Posterior cingulate gyrus (tissue), 11 donors: ENCODE data around the gene APOBEC3C.
"Not testable (repeated sequence)": the region's sequence is repeated elsewhere in the genome, so short reads cannot be mapped to it uniquely, and the experiment has no call there.

ENCODE experiments used
- DNase-seq, 10 donors: peaks; one replicate each; pipeline versions ENCODE4 v3.0.0 to v3.0.0-alpha.2; 2020 to 2021; ENCODE audit warnings: mixed read lengths in 3 of 10
- intact Hi-C: fragments of 100-400 bp; cut with DNase I; formaldehyde crosslinking; loops from one replicate; pipeline ENCODE4 v1.15.1; 2023

APOBEC3C gene

GRCh38 chr22:39016592-39016991 lies 2.5 kb downstream of the APOBEC3C start:
- intact Hi-C loops = no loop called here
- no peak for DNase-seq

DNA sequence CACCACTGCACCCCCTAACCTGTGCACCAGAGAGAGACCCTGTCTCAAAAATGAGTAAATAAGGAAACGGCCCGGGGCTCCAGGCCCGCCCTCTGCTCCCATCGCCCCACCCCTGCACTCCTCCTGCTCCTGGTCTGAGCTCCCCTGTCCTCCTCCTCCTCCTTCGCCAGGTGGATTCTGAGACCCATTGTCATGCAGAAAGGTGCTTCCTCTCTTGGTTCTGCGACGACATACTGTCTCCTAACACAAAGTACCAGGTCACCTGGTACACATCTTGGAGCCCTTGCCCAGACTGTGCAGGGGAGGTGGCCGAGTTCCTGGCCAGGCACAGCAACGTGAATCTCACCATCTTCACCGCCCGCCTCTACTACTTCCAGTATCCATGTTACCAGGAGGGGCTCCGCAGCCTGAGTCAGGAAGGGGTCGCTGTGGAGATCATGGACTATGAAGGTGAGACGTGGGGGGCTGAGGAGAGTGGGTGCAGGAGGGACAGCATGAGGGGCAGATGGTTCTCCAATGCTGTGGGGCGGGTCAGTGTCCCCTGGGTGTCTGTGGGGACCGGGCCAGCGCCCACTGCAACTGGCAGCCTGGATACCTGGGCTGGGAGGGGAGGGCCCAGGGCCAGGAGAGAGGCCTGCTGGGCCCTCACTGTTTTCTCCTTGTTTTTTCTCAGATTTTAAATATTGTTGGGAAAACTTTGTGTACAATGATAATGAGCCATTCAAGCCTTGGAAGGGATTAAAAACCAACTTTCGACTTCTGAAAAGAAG lies 3.7 kb downstream of the APOBEC3C start:
- DNase-seq = no peak
- intact Hi-C loops = no loop called here

DNA sequence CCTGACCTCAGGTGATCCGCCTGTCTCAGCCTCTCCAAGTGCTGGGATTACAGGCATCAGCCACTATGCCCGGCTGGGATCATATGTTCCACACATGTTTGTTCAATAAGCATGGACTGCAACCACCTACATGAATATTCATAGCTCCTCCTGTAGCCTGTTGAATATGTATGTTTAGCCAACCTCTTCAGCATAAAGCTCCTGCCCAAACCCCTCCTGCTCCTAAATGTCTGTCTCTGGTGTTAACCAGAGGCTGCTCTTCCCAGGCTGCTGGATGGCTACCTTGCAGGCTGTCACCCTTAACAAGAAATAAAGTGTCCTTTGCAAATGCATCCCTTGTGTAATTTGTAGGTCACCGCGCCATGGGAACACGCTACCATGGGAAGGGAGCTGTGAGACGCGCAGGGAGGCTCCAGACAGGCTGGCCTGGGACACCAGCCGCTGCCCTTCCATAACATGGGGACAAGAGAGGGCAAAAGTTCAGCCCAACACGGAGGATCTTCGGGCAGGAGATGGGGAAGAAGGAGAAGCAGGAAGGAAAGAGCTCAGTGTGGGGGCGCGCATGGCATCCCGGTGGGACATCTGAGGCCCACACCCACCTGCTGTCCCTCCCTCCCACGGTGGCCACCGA lies 6.1 kb downstream of the APOBEC3C start:
- intact Hi-C loops = not testable (repeated sequence)

GRCh38 chr22:39021552-39022250 lies 7.6 kb downstream of the APOBEC3C start:
- intact Hi-C loops = no loop called here
- no peak for DNase-seq

More for the DNA sequence above, 6.1 kb downstream of the APOBEC3C start:
- not testable (repeated sequence) for DNase-seq

DNA sequence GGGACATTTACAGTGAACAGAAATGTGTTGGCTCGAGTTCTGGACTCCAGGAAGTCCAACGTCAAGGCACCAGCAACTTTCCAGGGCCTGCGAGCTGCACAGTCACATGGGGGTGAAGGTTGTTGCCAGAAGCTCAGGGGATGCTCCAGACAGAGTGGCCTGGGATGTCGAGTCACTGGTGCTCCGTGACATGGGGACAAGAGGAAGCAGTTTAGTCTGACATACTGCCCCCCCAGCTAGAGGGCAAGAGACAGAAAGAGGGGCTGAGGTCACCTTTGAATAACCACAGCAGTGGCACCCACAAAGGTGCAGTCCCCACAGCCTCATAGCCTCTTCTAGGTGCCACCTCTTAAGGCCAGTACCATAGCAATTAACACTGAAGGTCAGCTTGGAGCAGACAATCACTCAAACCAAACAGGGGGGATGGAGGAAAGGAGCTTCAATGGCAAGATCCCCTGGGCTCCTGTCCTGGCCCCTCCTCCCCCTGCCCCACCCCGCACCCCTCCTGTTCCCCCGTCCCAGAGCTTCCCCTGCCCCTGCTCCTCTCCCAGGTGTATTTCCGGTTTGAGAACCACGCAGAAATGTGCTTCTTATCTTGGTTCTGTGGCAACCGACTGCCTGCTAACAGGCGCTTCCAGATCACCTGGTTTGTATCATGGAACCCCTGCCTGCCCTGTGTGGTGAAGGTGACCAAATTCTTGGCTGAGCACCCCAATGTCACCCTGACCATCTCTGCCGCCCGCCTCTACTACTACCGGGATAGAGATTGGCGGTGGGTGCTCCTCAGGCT lies 10.7 kb downstream of the APOBEC3C start:
- DNase-seq = no peak
- intact Hi-C loops = no loop called here

GRCh38 chr22:39026509-39027150 lies 12.6 kb downstream of the APOBEC3C start:
- no peak for DNase-seq
- intact Hi-C loops = no loop called here

- DNase-seq = peak in 1 of 10 donors; percentile 34
- intact Hi-C loops = no loop called here
Measured at GRCh38 chr22:39027717-39028116, 13.7 kb downstream of the APOBEC3C start.

GRCh38 chr22:39028281-39028680 lies 14.2 kb downstream of the APOBEC3C start:
- intact Hi-C loops = no loop called here

DNA sequence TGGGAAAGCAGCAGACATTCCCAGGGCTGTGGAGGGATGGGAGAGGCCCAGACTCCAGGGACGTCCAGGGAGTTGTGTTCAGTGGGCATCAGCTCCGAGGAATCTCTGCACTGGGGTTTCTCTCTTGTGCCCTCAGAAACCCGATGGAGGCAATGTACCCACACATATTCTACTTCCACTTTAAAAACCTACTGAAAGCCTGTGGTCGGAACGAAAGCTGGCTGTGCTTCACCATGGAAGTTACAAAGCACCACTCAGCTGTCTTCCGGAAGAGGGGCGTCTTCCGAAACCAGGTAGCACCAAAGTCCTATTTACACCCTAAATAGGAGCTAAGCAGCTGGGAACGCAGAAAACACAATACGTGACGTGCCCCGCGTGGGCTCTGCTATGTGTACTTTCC lies 15.2 kb downstream of the APOBEC3C start:
- intact Hi-C loops = no loop called here
- no peak for DNase-seq

More at GRCh38 chr22:39028281-39028680, 14.2 kb downstream of the APOBEC3C start:
- no peak for DNase-seq

DNA sequence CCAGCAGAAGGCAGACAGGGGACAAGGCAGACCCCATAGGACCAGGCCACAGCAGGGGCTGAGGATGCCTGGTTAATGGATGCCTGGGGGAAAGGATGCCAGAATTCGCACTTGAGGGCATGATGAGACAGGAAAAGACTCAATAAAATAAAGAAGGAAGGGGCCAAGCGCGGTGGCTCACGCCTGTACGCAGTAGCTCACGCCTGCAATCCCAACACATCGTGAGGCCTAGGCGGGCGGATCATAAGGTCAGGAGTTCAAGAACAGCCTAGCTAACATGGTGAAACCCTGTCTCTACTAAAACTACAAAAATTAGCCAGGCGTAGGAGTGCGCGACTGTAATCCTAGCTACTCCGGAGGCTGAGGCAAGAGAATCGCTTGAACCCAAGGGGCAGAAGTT lies 16.6 kb downstream of the APOBEC3C start:
- DNase-seq = peak in 1 of 10 donors; percentile 66
- intact Hi-C loops = no loop called here

DNA sequence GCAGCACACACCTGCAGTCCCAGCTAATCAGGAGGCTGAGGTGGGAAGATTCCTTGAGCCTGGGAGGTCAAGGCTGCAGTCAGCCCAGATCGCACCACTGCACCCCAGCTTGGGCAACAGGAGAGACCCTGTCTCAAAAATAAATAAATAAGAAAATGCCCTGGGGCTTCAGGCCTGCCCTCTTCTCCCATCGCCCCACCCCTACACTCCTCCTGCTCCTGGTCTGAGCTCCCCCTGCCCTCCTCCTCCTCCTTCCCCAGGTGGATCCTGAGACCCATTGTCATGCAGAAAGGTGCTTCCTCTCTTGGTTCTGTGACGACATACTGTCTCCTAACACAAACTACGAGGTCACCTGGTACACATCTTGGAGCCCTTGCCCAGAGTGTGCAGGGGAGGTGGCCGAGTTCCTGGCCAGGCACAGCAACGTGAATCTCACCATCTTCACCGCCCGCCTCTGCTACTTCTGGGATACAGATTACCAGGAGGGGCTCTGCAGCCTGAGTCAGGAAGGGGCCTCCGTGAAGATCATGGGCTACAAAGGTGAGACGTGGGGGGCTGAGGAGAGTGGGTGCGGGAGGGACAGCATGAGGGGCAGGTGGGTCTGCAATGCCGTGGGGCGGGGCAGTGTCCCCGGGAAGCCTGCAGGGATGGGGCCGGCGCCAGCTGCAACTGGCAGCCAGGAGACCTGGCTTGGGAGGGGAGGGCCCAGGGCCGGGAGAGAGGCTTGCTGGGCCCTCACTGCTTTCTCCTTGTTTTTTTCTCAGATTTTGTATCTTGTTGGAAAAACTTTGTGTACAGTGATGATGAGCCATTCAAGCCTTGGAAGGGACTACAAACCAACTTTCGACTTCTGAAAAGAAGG lies 17.6 kb downstream of the APOBEC3C start:
- intact Hi-C loops = not testable (repeated sequence)
- DNase-seq = peak in 1 of 10 donors; percentile 63

GRCh38 chr22:39037071-39037470 lies 23.0 kb downstream of the APOBEC3C start:
- intact Hi-C loops, DNase-seq: not testable (repeated sequence)

DNA sequence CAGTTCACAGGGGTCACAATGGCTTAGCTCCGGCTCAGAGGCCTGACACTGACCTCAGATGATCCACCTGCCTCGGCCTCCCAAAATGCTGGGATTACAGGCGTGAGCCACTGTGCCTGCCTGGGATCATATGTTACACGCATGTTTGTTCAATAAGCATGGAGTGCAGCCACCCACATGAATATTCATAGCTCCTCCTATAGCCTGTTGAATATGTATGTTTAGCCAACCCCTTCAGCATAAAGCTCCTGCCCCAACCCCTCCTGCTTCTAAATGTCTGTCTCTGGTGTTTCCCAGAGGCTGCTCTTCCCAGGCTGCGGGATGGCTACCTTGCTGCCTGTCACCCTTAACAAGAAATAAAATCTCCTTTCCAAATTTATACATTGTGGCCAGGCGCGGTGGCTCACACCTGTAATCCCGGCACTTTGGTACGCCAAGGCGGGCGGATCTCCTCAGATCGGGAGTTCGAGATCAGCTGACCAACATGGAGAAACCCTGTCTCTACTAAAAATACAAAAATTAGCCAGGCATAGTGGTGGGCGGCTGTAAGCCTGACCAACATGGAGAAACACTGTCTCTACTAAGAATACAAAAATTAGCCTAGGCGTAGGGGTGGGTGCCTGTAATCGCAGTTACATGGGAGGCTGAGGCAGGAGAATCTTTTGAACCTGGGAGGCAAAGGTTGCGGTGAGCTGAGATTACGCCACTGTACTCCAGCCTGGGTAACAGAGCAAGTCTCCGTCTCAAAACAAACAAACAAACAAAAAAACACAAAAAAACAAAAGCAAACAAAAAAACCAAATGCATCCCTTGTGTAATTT lies 25.5 kb downstream of the APOBEC3C start:
- intact Hi-C loops = no loop called here
- DNase-seq = peak in 1 of 10 donors; percentile 37

GRCh38 chr22:39040155-39040537 lies 26.1 kb downstream of the APOBEC3C start:
- peak in 1 of 10 donors; percentile 16 for DNase-seq
- intact Hi-C loops = not testable (repeated sequence)

- DNase-seq = peak in 2 of 10 donors; percentile 26 to 39
Measured at GRCh38 chr22:39040538-39041296, 26.7 kb downstream of the APOBEC3C start, which contains the start of gene APOBEC3F. Gene APOBEC3F (plus strand): TSS chr22:39040864. CDS start chr22:39040961, 97 bp downstream.

DNA sequence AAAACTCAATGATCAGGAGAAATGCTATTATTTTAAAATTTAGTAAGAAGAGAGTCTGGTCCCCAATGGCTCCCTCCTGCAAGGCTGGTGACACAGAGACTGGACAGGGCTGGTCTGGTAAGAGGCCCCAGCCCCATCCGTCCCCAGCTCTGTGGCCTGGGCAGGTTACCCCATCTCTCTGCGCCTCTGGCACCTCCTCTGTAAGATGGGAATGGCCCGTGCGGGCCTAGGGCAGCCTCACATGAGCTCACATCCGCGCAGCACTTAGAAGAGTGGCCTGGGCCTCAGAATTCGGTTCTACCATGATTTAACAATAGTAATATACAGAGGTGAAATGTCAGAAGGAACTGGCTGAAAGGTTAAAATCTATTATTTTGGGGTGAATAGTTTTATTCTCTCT lies 27.9 kb downstream of the APOBEC3C start:
- peak in 1 of 10 donors; percentile 52 for DNase-seq
- intact Hi-C loops = no loop called here

More at GRCh38 chr22:39040538-39041296, 26.7 kb downstream of the APOBEC3C start, which contains the start of gene APOBEC3F:
- intact Hi-C loops = not testable (repeated sequence)

- intact Hi-C loops = not testable (repeated sequence)
- peak in 1 of 10 donors; percentile 42 for DNase-seq
Measured at GRCh38 chr22:39043063-39043462, 29.0 kb downstream of the APOBEC3C start.
